Panc1 (cell line): Measurements from ENCODE around the gene AGBL2.

Source experiments
- CTCF ChIP-seq: fragments of 450-650 bp; IDR thresholded peaks from 2 replicates; pipeline ENCODE4 v1.5.1; 2017; ENCODE audit warnings: mild to moderate bottlenecking
- POLR2AphosphoS5 ChIP-seq: IDR thresholded peaks from 2 replicates; pipeline ENCODE4 v1.6.1; 2012; ENCODE audit warnings: mild to moderate bottlenecking, low read depth, low read length, moderate library complexity
- REST ChIP-seq, 2 experiments: IDR thresholded peaks; 2 replicates each; pipeline ENCODE4 v1.6.1; 2011 to 2012; ENCODE audit warnings: low read depth in 2 of 2, control low read depth in 1 of 2, low read length in 1 of 2, mild to moderate bottlenecking in 1 of 2, moderate library complexity in 1 of 2; ENCODE audit not compliant: insufficient read depth in 1 of 2
- TCF7L2 ChIP-seq: IDR thresholded peaks from 2 replicates; pipeline ENCODE4 v1.6.1; 2011; ENCODE audit warnings: mild to moderate bottlenecking, low read depth, low read length, inconsistent platforms

GRCh38 chr11:47669856-47670255 lies 45.3 kb downstream of the AGBL2 start:
- no peak for TF ChIP-seq CTCF
- TF ChIP-seq POLR2AphosphoS5, result no peak
- no peak for TF ChIP-seq REST (IDR thresholded peaks at IDR 0.05; ENCODE audit: insufficient read depth in 1 of 2, low read depth in 2 of 2, low read length in 1 of 2)
- no peak for TF ChIP-seq TCF7L2
